GM18867 (cell line): Measurements from ENCODE around the gene ELN.

ENCODE experiments used
- ATAC-seq: cut with Tn5 transposase; IDR thresholded peaks from one replicate; pipeline ENCODE4 v1.9.1; 2021; ENCODE audit warnings: mild to moderate bottlenecking, moderate library complexity; ENCODE audit not compliant: unreplicated experiment

ELN gene

DNA sequence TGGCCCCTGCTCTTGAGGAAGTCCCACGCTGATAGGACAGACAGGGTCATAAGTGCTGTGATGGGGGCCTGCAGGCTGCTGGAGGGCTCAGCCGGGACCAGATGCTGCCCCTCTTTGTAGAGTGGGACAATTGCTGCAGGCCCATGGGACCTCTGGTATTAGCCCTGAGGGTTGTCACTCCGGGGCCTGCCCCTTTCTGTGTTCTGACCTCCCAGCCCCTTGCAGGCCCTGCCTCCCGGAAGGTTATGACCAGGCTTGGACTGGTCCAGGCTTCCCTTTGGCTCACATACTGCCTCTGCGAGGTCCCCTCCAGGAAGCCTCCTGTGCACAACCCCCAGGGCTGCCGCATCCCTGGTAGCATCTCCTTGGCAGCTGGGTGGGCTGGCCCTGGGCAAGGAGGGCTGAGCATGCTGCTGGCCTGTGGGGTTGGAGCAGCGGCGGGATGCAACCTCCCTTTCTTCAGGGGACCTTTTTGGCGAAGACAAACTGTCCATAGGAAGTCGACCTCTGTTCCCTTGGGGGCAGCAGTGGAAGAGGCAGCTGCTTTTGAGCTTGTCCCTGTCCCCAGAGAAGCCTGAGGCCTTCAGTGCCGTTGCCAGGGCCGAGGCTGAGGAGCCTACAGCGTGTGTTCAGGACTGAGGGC, 64.5 kb downstream of the ELN start:
- peak; percentile 37 for ATAC-seq

DNA sequence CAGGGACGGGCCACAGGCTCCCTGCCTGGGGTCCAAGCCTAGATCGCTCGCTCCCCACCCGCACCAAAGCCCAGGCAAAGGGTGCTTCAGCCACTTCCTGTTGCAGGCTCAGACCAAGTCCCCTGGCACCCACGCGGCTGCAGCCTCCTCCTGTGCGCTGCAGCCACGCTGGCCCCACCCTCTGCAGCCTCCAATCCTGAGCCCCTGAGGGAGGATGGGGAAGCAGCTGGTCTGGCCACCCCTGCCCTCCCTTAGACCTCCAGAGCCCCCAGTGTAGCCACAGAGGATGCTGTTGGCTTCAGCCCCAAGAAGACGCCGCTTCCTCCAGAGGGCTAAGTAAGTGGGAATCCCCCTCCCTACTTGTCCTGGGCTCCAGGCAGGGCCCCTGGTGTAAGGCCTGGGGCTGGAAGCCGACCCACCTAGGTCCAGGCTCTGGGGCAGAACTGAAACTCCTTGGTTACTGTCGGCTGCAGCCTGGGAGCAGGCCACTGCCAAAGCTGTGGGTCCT, 65.0 kb downstream of the ELN start:
- ATAC-seq = peak; percentile 67

DNA sequence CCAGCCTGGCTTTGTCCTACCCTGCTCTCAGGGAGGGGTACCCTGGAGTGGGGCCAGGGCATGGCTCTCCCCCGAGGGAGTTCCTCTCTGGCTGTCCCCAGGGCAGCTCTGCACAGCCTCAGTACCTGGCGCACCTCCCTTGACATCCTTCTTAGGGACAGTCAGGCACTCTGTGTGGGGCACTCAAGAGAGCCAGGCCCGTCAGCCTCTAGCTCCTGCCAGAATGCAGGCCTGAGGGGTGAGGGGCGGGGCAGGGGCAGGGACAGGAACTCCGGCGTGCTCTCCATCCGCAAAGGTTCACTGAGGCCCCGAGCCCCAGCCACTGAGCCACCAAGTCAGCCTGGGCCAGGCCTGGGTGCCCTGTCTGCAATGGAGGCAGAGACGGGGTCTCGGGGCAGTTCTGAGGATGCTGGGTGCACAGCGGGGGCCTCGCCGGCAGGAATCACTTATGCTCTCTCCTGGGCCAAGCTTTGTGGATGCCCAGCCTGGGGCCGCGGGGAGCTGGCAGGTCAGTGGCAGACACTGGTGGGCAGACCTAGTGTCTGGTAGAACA, 65.8 kb downstream of the ELN start:
- ATAC-seq = peak; percentile 4

DNA sequence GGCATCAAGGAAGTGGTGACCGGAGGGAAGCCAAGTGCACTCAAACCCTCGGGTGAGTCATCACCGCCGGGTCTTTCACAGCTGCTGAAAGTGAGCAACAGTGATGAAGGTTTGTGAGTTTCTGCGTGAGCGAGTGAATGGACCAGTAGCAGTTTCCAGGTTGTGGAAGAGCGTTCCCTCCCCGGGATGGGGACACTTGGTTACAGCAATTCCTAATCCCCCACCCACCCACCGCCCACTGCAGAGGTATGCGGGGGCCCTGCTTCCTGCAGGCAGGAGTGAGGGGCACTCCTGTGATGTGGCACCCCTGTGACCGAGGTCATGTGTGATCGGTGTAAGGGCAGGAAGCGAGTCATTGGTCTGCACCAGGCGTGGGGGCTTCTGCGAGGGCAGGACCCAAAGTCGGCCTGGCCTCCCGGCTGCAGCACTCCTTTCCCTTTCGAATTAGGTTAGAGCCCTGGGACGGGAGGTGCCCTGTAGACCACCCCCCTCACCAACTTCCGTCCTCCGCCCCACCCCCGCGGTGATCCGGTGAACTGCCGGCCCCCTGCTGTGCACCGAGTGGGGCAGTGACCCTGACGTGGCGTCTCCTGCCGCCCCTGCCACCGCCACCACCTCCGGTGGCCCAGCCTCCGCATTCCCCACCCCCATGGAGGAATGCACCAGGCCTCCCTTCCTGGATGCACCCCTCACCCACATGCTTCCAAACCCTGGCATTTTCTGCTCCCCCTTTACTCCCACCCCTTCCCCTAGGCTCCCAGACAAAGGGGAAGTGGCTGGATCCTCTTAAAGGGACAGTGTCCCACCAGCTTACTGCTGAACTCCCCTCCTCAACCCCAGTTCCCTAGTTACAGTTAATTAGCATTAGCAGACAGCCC, 66.5 kb downstream of the ELN start:
- peak; percentile 41 for ATAC-seq

DNA sequence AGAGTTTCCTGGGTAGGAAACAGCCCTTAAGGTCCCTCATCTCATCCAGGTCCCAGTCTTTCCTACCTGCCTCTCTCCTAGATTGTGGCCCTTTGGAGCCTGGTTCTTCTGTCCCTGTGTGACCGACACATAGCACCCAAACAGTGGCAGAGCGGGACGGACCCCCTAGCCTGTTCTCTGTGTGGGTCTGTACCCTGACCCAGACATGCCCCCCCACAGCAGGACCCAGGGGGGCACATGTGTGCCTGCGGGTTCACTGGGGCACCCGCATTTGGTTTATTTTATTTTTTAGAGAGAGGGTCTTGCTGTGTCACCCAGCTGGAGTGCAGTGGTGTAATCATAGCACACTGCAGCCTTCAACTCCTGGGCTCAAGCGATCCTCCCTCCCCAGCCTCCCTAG, 67.2 kb downstream of the ELN start:
- no peak for ATAC-seq

DNA sequence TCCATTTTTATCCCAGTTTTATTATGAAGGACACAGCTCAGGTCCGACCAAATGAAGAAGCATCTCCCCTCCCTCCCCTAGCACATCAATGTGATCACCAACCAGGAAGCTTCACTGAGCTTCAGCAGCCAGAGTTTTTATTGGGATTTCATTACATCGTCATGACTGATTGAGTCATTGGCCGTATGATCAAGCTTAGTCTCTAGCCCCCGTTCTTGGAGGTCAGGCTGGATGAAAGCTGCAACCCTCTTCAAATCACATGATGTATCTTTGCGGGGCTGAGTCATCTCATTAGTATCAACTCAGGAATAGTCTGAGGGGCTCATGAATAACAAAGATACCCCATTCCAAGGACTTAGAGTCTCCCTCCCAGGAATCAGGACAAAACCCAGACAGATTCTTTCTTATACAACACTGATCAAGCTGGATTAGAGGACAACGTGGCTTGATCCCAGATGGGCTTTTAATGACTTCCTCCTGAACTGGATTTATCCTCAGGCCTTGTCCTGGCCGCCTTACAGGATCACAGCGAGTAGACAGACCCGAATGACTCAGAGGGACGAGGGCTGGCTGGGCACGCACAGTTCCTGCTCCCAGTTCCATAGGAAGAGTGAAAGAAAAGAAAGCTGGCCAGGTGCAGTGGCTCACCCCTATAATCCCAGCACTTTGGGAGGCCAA, 70.1 kb downstream of the ELN start:
- ATAC-seq = no peak

DNA sequence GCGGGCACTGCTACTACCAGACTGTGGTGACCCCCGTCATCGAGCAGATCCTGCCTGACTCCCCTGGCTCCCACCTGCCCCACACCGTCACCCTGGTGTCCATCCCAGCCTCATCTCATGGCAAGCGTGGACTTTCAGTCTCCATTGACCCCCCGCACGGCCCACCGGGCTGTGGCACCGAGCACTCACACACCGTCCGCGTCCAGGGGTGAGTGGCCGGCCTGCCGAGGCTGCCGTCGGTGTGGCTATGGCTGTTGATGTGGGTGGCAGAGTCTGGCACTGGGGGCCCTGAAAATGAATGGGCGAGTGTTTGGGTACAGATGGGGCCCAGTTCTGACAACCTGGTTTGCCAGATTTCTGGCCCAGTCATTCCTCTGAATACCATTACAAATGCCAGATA, 71.1 kb downstream of the ELN start:
- ATAC-seq = no peak

DNA sequence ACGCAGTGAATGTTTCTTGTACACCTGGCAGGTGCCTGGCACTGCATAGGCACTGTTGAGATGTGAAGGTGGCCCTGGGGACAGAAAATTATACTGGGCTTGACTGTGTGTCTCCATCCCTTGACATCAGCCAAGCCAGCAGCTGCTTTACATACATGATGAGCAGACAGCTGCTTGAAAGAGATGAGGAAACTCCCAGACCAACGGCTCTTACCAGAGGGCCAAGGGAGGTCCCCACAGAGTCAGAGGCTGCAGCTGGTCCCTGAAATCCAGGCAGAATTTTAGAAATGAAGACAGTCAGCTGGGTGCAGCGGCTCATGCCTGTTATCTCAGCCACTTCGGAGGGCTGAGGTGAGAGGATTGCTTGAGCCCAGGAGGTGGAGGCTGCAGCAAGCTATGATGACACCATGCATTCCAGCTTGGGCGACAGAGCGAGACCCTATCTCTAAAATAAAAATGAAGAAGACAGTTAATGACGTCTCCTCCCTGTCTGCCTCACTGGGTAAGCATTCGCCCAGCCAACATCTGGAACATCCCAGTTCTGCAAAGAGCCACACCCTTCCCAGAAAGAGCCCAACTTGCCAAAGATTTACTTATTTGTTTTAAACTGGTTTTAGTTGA, 73.2 kb downstream of the ELN start:
- ATAC-seq = peak; percentile 76

DNA sequence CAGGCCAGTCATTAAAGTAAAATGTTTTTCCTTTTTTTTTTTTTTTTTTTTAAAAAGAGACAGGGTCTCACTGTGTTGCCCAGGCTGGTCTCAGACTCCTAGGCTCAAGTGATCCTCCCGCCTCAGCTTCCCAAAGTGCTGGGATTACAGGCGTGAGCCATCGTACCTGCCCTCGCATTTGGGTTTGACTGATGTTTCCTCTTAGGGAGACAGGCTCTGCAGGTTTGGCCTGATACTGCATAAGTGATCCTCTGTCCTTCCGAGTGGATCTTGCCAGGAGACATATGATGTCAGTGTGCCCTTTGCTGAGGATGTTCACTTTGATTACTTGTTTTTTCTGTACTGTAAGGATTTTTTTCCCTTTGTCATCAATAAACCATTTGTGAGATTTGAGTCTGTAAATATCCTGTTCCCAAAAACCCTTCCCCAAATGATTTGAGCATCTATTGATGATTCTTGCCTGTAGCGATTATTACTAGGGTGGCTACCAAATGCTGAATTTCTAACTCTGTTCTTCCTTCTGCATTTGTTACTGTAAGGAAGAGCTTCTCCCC, 75.3 kb downstream of the ELN start:
- ATAC-seq = no peak

DNA sequence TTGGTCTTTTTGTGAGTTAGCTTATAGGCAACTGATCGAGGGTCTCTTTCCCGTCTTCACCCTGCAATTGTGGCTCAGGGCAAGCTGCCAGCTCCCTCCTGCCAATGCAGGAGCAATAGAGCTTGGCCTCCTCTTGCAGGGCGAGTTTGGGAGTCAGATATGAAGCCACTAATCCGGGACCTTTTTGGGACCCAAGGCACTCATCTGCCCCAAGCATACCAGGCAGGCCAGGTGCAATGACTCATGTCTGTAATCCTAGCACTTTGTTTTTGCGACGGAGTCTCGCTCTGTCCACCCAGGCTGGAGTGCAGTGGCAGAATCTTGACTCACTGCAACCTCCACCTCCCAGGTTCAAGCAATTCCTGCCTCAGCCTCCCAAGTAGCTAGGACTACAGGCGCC, 76.7 kb downstream of the ELN start:
- no peak for ATAC-seq

DNA sequence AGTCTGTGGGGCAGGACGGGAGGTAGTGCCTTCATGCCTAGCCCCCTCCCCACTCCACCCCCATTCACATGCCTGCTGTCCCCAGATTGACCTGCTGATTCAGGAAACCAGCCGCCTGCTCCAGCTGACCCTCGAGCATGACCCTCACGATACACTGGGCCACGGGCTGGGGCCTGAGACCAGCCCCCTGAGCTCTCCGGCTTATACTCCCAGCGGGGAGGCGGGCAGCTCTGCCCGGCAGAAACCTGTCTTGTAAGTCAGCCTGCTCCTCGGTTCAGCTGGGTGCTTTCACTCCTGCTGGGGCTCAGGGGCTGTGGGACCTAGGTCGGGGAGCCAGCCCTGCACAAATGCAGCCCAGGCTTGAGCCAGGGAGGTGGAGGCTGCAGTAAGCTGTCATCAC, 78.0 kb downstream of the ELN start:
- ATAC-seq = no peak

DNA sequence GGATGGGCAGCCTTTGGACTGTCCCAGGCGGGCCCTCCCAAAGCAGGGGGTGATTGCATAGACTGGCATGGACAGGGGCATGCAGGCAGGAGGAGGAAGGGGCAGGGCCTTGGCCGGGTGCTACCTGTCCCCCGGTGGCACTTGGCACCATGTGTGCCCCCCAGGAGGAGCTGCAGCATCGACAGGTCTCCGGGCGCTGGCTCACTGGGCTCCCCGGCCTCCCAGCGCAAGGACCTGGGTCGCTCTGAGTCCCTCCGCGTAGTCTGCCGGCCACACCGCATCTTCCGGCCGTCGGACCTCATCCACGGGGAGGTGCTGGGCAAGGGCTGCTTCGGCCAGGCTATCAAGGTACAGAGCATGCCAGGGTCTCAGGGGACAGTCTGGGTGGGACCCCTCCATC, 78.9 kb downstream of the ELN start:
- no peak for ATAC-seq

DNA sequence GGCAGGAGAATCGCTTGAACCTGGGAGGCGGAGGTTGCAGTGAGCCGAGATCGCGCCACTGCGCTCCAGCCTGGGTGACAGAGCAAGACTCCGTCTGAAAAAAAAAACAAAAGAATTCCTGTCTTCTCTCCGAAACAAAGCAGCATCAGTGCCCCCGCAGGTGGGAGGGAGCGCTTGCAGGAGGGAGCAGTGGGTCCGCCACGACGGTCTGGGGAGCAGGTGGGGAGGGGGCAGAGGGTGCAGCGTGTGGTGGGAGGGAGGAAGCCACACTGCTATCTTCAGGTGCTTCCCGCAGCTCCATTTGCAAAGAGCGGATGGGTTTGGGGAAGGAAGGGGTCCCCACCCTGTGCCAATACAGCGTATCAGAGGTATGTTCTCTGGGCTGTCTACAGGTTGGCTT, 87.4 kb downstream of the ELN start:
- ATAC-seq = no peak

DNA sequence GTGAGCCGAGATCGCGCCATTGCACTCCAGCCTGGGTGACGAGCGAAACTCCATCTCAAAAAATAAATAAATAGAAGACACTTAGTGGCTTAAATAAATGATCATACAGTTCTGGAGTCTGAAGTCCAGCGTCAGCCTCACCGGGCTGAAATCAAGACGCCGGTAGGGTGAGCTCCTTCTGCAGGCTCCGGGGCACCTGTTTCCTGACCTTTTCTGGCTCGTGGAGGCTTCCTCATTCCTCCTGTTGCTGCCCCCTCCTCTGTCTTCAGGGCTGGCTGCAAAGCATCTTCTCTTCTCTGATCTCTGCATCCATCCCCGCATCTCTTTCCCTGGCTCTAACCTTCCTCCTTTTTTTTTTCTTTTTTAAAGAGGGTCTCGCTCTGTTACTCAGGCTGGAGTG, 88.4 kb downstream of the ELN start:
- ATAC-seq = no peak
